ENCODE measurements around the gene CCSAP.
"Not testable (repeated sequence)": the region's sequence is repeated elsewhere in the genome, so short reads cannot be mapped to it uniquely, and the experiment has no call there.

The CCSAP gene

DNA sequence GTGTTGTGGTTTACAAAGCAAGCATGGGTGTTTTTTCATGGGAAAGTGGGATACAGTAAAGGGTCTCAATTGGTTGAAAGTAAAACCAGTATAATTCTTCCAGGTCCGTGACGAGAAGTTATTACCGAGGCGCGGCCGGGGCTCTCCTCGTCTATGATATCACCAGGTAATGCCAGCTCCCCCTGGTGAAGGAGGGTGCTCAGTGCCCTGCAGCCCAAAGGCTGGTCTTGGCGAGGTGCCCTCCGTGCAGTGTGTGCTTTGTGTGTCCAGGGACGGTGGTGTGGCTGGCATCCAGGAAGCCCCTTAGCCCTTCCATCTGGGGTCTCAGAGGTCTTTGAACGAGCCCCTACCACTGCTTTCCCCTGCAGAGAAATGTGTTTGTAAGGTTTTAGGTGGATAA is 47.1 kb downstream of the CCSAP start:
- DNase-seq = no peak
- intact Hi-C loops (cut with DNase I) = no loop called here

DNA sequence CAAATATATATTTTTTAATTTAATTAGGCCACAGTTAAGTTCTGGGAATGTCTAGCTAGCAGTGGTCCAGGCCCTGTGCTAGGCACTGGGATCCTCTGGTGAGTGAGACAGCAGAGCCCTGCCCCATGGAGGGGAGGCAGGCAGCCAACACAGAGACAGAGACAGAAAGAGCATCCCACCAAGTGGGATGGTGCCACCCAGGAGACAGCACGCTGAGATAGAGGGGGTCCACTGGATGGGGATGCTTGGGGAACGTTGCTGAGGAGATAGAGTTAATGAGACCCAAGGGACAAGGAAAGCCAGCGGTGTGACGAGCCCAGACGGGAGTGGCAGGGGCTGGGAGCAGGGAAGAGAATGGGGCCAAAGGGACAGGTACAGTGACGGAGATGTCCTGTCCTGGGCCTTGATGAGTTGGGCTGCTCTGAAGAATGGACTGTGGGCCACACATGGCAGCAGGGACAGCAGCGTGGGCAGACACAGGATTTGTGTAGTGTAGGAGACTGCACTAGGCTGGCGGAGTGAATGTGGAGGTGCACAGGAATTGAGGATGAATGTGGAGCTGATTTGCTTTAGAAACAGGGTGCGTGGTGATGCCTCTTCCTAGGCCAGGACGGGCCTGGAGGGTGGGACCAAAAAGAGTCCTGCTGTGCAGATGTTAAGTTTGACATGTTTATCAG is 49.2 kb downstream of the CCSAP start:
- no peak for DNase-seq
- intact Hi-C loops (cut with DNase I) = no loop called here

DNA sequence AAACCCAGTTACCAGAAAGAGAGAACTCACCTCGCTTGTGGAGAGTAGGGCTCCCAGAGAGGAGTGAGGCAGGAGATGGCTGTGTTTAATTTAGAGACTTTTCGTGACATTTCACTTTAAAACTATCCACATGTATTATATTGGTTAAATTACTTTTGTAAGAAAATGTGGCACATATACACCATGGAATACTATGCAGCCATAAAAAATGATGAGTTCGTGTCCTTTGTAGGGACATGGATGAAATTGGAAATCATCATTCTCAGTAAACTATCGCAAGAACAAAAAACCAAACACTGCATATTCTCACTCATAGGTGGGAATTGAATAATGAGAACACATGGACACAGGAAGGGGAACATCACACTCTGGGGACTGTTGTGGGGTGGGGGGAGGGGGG is 51.2 kb downstream of the CCSAP start:
- DNase-seq; intact Hi-C loops (cut with DNase I): not testable (repeated sequence)

DNA sequence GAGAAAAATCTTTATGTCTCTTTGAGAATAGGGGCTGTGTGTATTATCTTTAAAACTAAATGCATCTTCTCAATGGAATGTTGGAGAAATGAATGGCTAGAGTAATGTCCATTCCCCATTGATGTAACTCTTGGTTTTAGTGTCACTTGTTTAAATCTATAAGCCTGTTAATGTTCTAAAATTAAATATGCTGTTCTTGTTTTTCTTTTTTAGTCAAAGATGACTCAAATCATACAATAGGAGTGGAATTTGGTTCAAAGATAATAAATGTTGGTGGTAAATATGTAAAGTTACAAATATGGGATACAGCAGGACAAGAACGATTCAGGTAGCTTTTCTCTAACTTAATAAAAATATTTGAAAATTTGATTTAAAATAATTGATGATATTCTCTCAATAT is 54.3 kb downstream of the CCSAP start:
- intact Hi-C loops (cut with DNase I) = no loop called here
- no peak for DNase-seq

DNA sequence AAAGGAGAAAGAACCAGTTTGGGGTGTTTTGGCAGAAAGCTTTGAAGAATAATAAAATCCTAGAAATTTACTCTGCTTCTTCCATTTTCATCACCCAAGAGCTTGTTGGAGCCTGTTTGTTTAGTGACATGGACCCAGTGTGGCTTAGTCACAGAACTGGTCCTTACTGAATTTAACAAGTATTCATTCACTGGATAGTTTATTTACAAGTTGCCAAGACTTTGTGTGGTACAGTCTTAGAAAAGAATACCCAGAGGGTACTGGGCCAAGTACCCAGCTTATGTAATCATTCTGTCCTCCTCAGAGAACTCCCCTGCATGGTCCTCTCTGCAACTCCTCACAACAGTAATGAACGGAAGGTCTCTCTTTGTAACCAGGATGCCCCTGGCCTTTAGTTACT is 55.6 kb downstream of the CCSAP start:
- DNase-seq = no peak
- intact Hi-C loops (cut with DNase I) = no loop called here

DNA sequence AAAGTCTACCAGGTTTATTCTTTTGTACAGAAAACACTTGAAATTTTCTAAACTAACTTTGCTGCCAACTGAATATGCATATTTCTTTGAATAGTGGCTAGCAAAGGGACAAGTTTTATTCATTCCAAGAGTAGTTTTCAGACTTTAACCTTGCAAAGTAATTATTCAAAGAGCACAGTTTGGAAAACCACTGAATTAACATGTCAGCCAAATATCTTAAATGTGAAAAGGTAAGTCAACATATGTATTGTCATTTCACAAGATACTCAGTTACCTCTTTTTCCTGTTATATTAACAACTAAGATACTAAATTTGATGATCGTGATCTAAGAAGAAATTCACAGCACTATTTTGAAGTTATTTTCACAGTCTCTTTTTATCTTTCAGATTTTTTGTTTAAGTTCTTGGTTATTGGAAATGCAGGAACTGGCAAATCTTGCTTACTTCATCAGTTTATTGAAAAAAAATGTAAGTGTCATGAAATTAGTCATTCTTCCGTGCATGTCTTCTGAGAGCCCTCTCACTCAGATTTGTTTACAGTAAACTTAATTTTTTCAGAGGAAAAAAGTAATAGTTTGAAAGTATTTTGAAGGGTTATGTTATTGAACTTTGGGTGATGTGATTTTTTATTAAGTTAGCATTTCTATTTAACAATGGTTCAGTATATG is 56.6 kb downstream of the CCSAP start:
- intact Hi-C loops (cut with DNase I) = no loop called here
- DNase-seq = no peak

DNA sequence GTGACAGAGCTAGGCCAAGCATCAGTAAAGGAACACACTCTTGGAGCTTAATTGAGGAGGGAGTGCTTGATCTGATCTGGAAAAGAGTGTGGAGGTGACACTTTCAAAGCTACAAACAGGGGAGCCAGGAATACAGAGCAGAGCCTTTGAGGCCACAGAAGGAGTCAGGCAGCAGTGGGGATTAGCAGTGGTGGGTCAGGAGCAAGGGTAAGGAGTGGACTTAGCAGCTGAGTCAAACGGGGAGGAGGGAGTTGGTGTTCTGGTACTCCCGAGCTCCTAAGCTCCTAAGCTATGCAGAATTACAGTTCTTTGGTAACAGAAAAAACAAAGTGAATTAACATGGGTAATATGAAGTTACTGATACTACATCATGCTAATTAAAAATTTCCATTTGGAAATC is 57.4 kb downstream of the CCSAP start:
- intact Hi-C loops (cut with DNase I) = no loop called here
- DNase-seq = no peak

DNA sequence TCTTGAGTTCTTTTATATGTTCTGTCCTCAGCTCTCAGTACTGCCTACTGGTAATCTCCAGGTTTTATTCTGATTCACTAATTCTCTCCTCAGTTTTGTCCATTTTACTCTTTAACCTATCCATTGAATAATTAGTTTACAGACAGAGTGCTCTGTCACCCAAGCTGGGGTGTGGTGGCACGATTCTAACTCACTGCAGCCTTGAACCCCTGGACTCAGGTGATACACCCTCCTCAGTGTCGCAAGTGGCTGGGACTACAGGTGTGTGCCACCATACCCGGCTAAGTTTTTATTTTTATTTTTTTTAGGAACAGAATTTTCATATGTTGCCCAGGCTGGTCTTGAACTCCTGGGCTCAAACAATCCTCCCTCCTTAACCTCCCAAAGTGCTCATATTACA is 58.0 kb downstream of the CCSAP start:
- intact Hi-C loops (cut with DNase I) = no loop called here
- no peak for DNase-seq

DNA sequence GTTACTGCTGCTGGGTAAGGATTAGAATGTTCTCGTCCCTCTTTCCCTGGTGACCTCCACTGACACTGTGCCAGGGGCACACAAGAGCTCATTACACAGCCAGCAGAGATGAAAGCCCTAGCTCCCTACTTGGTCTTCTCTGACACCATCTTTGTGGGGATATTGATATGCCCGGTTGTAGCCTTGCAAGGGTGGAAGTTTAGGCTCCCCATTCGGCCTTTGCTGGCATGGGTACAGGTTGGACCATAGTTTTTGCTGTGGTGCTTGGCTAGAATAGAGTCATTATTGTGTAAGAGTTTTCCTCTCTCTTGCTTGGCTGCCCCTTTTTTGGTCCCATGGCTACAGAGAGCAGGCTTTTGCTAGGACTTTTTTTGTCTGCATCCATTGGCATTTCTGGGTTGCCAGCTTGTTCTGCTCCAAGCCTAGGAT is 59.6 kb downstream of the CCSAP start:
- DNase-seq = no peak
- intact Hi-C loops (cut with DNase I) = no loop called here

DNA sequence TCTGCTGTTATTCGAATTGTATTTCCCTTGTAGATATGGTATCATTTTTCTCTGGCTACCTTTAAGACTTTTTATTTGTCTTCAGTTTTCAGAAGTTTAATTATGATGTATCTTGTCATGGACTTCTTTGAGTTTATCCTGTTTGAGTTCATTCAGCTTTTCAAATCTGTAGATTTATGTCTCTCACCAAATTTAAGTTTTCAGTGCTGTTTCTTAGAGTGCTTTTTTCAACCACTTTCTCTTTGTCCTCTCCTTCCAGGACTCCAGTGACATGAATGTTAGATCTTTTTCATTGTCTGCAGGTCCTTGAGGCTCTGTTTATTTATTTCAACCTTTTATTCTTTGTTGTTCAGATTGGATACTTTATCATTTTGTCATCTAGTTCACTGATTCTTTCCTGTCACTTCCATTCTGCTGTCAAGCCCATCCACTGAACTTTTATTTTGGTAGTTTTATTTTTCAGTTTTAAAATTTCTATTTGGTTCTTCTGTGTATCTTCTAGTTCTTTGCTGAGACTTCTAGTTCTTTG is 60.5 kb downstream of the CCSAP start:
- intact Hi-C loops (cut with DNase I) = no loop called here
- DNase-seq = no peak

DNA sequence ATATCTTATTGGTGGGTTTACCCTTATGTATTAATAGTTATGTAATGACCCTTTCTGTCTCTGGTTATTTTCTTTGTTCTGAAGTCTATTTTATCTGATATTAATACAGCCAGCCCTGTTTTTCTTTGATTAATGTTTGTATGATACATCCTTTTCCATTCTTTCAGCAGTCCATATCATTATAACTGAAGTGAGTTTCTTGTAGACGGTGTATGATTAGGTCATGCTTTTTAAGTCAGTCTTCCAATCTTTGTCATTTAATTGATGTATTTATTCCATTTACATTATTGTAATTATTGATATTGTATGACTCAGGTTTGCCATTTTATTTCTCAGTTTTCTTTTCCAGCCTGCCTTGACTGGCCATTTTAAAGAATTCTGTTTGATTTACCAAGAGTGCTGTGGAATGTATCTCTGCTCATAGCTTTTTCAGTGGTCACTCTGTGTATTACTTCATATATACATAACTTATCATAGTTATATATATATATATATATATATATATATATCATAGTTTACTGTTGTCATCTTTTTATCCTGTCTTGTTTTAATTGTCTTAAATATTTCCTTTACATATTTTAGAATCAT is 61.4 kb downstream of the CCSAP start:
- no peak for DNase-seq
- intact Hi-C loops (cut with DNase I) = no loop called here

DNA sequence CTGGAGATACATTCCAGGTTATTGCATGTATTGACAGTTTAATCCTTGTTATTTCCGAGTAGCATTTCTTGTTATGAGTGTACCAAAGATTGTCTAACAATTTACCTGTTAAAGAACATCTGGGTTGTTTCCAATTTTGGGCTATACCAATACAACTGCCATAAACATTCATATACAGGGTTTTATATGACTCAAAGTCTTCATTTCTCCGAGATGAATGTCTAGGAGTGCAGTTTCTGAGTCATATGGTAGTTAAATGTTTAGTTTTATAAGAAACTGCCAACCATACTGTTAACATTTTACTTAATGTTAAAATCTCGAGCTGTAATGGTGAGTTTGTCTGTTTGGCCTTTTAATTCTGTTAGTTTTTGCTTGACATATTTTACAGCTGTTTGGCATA is 61.9 kb downstream of the CCSAP start:
- no peak for DNase-seq
- intact Hi-C loops (cut with DNase I) = no loop called here

DNA sequence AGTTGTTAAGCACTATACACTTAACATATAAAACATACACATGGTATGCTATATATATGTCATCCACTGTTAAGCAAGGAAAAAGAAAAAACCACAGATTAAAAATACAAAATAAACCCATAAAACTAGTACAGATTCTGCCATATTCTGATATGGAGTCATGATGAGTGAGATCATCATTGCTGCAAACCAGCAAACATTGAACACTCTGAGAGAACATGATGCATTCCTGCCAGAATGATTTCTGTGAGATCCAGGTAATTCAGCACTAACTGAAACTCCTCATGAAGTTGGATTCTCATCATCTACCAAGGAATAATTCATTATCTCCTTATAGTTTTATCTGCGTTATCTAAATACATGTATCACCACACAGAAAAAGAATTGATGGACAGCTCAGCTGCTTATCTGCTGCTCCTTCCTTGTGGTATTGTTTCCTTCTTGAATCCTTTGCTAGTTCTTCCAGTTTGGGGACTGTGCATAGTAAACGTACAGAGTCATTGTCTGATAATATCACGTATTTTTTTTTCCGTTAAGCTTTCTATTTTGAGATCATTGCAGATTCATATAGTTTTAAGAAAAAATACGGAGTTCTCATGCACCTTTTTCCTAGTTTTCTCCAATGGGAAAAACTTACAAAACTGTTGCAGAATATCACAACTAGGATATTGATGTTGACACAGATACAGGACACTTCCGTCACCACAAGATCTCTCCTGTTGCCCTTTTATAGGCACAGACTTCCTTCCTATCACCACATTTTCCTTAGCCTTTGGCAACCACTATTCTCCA is 62.6 kb downstream of the CCSAP start:
- intact Hi-C loops (cut with DNase I) = no loop called here
- no peak for DNase-seq

DNA sequence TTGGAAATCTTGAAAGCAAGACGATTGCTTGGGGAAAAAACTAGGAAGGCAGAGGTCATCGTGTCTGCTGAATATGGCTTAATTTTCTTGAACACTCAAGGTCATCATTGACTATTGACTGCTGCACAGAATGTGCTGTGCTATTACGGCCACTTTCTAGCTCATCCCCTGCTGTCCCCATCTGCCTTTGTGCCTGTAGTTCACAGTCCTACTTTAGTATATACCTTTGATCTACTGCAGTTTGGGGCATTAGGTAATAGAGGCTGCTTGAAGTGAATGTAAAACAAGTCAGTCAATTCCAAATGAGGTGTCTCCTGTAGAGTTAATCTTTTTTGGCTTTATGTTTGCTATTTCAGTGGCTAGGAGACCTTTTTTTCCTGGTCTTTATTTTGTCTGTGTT is 63.6 kb downstream of the CCSAP start:
- no peak for DNase-seq
- intact Hi-C loops (cut with DNase I) = no loop called here

DNA sequence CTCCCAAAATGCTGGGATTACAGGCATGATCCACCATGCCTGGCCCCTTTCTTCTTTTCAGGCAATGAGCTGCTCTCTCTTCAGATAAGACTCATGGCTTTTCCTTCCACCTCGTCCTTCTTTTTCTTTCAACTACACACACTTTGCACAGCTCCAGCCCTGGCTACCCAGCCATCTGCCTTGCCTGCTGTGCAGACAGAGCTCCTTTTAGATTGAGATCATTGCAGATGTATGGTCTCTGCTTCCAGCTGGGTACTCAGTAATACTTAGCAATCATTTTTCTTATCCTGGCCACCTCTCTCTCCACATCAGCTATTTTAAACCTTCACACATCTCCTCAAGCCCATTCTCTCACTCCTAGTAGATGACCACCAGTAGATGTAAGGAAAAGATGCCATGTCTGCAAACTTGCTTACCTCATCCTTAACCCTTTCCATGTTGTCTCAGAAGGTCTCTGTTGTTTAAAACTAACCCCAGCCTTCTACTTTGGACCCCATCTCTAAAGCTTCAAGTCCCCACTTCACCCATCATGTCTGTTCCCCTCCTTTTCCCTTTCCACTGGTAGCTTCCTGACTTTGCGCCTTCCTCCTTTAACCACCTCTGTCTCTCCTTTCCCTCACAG is 64.6 kb downstream of the CCSAP start:
- intact Hi-C loops (cut with DNase I) = no loop called here
- DNase-seq = peak in 4 of 10 donors; percentile 18 to 87 (median 56)

DNA sequence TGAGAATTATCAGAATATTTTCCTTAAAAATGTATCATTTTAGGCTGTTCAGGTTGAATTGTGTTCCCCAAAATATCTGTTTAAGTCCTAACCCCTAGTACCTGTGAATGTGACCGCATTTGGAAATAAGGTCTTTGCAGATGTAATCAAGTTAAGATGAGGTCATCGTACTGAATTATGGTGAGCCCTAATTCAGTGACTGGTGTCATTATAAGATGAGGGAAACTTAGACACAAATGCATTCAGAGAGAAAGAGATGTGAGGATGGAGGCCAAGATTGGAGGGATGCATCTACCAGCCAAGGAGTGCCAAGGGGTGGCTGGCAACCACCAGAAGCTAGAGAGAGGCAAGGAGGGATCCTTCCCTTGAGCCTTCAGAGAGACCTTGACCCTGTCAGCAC is 67.8 kb downstream of the CCSAP start:
- intact Hi-C loops (cut with DNase I) = no loop called here
- no peak for DNase-seq

DNA sequence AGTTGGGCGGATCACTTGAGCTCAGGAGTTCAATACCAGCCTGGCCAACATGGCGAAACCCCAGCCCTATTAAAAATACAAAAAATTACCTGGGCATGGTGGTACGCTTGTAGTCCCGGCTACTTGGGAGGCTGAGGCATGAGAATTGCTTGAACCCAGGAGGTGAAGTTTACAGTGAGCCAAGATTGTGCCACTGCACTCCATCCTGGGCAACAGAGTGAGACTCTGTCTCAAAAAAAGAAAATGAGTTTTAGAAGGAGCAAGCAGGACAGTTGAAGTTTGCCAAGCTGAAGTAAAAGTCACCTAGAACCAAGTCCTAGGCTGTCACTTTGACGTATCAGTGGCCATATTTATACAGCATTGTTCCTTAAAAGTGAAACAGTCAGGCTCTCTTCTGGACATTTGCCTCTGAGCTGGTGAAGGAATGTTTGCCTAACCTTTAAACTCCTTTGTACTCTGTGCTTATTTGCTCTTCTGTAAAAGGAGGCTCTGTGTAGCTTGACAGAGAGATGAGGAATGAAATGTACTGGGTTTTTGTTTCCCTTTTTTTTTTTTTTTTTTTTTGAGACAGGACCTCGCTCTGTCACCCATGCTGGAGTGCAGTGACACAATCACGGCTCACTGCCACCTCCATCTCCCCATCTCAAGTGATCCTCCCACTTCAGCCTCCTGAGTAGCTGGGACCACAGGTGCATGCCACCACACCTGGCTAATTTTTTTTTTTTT is 69.2 kb downstream of the CCSAP start:
- DNase-seq = no peak
- intact Hi-C loops (cut with DNase I) = loop anchor here (5.0 kb wide), 1 partner anchor 234 kb away; the partner anchor contains the start of gene NUP133

DNA sequence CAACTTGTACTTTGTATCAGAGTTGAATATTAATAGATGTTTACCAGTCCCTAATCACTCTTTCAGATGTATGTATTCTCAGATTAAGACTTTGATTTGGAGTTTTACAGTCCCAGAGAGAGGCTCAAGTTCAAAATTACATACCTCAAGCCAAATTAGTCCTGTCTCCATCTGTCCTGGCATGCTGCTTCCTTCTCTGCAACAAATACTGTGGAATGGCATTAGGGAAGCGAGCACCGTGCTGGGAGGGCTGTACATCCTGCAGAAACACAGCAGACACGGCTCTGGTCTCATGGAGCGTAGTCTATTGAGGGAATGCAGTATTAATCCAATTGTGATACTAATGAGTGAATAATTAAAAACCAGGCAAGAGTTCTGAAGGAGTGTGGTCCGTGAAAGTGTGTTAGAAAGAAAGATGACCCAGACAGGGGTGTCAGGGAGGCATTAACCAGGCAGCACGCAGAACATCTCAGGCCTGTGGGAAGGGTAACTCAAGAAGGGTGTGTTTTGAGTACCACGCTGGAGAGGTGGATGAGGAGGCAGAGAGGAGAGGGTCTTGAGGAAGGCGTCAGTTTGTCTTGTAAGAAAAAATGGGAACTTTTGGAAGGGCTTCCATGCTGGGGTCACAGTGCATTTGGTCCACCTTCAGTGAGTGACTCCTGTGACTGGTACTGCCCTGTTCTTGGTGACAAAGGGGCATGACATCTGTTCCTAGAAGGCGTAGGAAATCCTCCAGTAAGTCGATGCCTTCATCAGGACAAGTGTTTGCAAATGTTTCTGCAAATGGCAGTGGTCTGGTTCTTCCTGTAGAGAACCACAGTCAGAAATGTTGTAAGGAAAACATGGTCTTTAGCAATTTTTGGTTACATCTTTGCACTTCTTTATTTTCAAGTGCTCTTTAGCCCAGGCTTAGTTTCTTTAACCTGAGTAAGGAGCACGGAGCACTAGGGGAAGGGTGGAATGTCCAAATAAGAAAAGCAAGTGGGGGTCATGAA is 70.4 kb downstream of the CCSAP start:
- intact Hi-C loops (cut with DNase I) = loop anchor here (5.0 kb wide), 1 partner anchor 235 kb away; the partner anchor contains the start of gene NUP133
- DNase-seq = peak in 1 of 10 donors; percentile 55

All from posterior cingulate gyrus (tissue), 11 donors.